Tibial nerve (tissue), 4 donors: Measurements from ENCODE around the gene ITGAV.

Source experiments
- CTCF ChIP-seq, 5 experiments: fragments of 200-600 bp in 3 of 5; fragments of 450-650 bp in 2 of 5; sonication (generic) in 3 of 5; IDR thresholded peaks; one replicate each; pipeline ENCODE4 v1.5.1; 2016 to 2019; ENCODE audit warnings: antibody characterized with exemption in 5 of 5, mild to moderate bottlenecking in 3 of 5, moderate library complexity in 2 of 5
- EP300 ChIP-seq, 2 donors: sonication (generic); formaldehyde crosslinking; IDR thresholded peaks; one replicate each; pipeline ENCODE4 v1.6.1; 2017; ENCODE audit warnings: antibody characterized with exemption in 2 of 2, mild to moderate bottlenecking in 1 of 2
- POLR2A ChIP-seq, 2 donors: fragments of 450-650 bp; IDR thresholded peaks; one replicate each; pipeline ENCODE4 v1.6.1; 2017; ENCODE audit warnings: antibody characterized with exemption in 2 of 2, mild to moderate bottlenecking in 2 of 2, moderate library complexity in 2 of 2

GRCh38 chr2:186699742-186700141 is 109.9 kb downstream of the ITGAV start:
- TF ChIP-seq CTCF (IDR thresholded peaks at IDR 0.05) (no peak), POLR2A (IDR thresholded peaks at IDR 0.05) (no peak), EP300 (IDR thresholded peaks at IDR 0.05) (no peak)
